ENCODE measurements around the gene ENG.
"Not testable (repeated sequence)": the region's sequence is repeated elsewhere in the genome, so short reads cannot be mapped to it uniquely, and the experiment has no call there.

ENG gene

GRCh38 chr9:127844821-127845359 lies 9.6 kb downstream of the ENG start:
- no peak for DNase-seq (ENCODE audit: low spot score)

- no peak for DNase-seq (ENCODE audit: low spot score)
Observed at GRCh38 chr9:127841087-127841835, 13.2 kb downstream of the ENG start.

- DNase-seq (ENCODE audit: low spot score) = no peak
Observed at GRCh38 chr9:127838375-127839078, 15.9 kb downstream of the ENG start.

- DNase-seq (ENCODE audit: low spot score) = no peak
Observed at GRCh38 chr9:127837346-127837745, 17.1 kb downstream of the ENG start.

- not testable (repeated sequence) for DNase-seq (ENCODE audit: low spot score)
Observed at GRCh38 chr9:127836561-127836960, 17.9 kb downstream of the ENG start.

- DNase-seq (ENCODE audit: low spot score) = no peak
Observed at GRCh38 chr9:127835991-127836516, 18.4 kb downstream of the ENG start.

- no peak for DNase-seq (ENCODE audit: low spot score)
Observed at GRCh38 chr9:127833555-127833954, 20.9 kb downstream of the ENG start.

- DNase-seq (ENCODE audit: low spot score) = peak; percentile 17
Observed at GRCh38 chr9:127832248-127832647, 22.2 kb downstream of the ENG start.

GRCh38 chr9:127829205-127829906 lies 25.1 kb downstream of the ENG start:
- no peak for DNase-seq (ENCODE audit: low spot score)

- no peak for DNase-seq (ENCODE audit: low spot score)
Observed at GRCh38 chr9:127828262-127829031, 26.0 kb downstream of the ENG start.

GRCh38 chr9:127826253-127826913 lies 28.1 kb downstream of the ENG start:
- DNase-seq (ENCODE audit: low spot score) = no peak

GRCh38 chr9:127825319-127826051 lies 29.0 kb downstream of the ENG start:
- DNase-seq (ENCODE audit: low spot score) = no peak

GRCh38 chr9:127822108-127822507 lies 32.4 kb downstream of the ENG start:
- DNase-seq (ENCODE audit: low spot score) = no peak

GRCh38 chr9:127818574-127818973 lies 35.9 kb downstream of the ENG start:
- no peak for DNase-seq (ENCODE audit: low spot score)

- DNase-seq (ENCODE audit: low spot score) = no peak
Observed at GRCh38 chr9:127817881-127818434, 36.5 kb downstream of the ENG start.

- no peak for DNase-seq (ENCODE audit: low spot score)
Observed at GRCh38 chr9:127816728-127817127, 37.7 kb downstream of the ENG start.

- no peak for DNase-seq (ENCODE audit: low spot score)
Observed at GRCh38 chr9:127816362-127816725, 38.1 kb downstream of the ENG start.

- DNase-seq (ENCODE audit: low spot score) = no peak
Observed at GRCh38 chr9:127815512-127816361, 38.7 kb downstream of the ENG start.

Data from CD4-positive, alpha-beta T cell treated with Interleukin-6 at 100 ng/mL for 8 hours (primary cell).